ENCODE measurements around the gene HSBP1L1. TPM values are rescaled to one million over a fixed set of nuclear protein-coding genes. Genes with fewer than 3 reads are reported as not detected.
A peak's percentile ranks its signal among the peaks of the same experiment; 100 is the strongest.

The HSBP1L1 gene
- total RNA-seq (2014; rRNA removed; shearing (Covaris generic)): 16.9 and 26.2 TPM in 2 replicates

DNA sequence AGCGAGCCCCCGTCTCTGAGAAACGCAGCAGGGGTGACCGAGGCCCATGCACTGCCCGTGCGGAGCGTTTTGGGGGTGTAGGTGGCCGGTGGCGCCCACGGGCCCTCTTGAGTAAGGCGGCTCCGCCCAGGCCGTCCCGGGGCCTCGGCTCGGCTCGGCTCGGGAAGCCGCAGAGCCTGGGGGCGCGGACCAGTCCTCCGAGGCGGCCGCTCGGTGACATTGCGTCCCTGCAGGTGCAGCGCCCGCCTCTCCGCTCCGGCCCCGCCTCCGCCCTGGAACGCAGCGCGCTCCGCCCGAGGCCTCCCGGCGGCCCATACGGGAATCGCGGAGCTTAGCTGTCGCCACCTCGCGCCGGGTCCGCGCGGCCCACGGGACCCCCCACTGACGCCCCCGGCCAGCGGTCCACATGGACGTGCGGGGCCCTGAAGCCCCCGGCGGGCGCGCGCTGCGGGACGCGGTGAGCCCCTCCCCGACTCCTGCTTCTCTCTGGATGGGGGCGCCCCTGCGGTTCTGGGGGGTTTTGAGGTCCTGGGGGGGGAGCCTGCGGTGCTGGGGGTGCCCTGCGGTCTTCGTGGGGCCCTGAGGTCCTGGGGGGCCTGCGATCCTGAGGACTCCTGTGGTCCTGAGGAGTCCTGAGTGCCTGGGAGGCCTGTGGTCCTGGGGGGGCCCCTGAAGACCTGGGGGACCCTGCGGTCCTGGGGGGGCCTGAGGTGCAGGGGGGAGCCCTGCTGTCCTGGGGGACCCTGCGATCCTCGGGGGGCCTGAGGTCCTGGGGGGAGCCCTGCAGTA, at the start of gene HSBP1L1:
Gene HSBP1L1 (plus strand): TSS at position 314 of the 789 bp plus-strand sequence. CDS start 93 bp downstream, at position 407.
- peak; percentile 53 for DNase-seq (ENCODE audit: low spot score)

DNA sequence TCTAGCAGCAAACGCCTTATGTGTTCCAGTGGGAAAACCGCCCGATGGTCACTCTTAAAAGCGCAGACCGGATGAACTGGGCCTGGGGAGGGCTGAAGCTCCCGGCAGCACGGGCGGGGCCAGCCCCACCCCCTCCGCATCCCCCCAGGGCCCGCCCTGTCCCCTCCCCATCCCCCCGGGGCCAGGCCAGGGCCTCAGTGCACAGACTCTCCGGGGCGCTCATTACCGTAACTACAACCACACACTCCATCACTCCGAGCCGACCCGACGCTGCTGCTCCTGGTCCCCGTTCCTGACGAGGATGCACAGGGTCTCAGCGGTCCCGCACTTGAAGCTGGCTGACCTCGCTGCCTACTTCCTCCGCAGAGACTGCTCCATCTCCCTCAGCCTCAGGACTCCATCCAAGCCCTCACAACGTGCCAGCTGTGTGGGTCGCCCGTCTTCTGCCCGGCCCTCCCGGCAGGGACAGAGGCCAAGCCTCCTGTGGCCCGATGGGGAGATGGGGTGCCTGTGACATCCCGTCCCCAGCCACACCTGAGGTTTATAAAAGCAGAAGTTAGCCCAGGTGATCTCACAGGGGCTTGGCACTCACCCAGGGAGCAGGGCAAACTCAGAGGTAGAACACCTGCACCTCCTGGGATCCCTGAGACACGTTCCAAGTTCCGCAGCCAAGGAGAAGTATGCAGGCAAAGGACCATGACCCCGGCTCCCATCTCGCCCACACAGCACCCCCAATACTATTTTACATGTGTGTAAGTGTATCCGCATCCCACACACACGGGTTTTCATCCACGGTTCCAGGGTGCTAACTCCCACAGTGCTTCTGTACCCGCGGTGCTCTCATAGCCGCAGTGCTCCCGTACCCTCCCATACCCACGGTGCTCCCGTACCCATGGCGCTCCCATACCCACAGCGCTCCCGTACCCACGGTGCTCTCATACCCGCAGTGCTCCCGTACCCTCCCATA, 49.0 kb upstream of the HSBP1L1 start:
- no peak for DNase-seq (ENCODE audit: low spot score)

DNA sequence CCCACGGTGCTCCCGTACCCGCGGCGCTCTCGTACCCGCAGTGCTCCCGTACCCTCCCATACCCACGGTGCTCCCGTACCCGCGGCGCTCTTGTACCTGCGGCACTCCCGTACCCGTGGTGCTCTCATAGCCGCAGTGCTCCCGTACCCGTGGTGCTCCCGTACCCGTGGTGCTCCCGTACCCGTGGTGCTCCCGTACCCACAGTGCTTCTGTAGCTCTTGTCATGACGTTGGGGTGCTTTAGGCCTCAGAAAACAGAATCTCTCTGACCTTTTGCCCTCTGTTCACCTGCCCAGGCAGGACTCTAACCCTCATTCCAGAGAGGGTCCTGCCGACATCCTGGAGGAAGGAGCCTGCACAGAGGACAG, 48.3 kb upstream of the HSBP1L1 start:
- DNase-seq (ENCODE audit: low spot score): no peak

DNA sequence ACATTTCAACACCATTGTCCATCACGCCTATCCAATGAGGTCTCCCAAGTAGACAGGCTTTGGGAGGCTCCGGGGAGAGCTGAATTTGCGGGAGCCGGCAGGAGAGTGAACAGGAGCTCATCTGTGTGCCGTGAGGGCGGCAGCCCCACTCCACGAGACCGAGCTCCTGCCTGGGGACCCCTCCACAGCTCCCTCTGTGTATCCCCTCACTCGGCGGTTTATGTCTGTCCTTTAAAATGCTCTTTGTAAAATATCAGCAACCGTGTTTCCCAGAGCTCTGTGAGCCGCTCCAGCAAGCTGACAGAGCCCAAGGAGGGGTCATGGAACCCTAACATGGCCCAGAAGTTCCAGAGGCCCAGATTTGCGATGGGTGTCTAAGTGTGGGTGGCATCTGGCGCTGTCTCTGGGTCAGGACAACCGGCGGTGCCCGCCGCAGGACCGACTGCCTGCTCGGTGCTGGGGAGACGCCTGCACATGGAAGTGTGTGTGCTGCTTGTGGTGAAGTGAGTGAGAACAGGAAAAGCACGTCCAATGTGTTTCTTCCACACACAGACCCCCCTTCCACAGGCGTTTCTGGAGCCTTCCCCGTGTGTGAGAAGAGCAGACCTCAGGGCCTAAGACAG, 47.8 kb upstream of the HSBP1L1 start:
- no peak for DNase-seq (ENCODE audit: low spot score)

DNA sequence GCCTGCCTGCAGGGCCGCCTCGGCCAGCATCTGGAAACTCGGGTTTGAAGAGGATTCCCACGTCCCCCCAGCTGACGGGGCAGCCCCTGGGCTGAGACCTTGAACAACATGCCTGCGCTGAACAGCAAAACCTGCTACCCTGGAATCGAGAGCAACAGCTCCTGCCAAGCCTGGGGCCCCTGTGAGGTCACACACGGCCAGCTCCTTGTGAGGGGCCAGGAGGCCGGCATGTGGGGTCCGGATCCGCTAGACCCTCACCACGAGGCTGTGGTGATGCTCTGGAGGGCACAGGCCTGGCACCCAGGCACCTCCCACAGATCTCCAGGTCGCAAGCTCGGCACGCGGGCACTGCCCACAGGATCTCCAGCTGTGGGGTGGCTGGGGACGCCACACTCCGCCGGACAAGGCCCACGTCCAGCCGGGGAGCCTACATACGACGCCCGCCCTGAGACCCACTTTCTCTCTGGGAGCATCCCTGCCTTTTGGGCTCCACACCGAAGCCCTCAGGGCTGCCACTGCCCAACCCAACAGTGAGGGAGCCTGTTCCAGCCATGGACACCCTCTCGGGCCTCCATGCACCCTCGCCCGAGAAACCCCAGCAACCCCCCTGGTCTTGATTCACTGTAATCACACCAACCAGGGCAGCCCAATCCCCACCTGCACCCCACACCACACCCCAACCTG, 47.1 kb upstream of the HSBP1L1 start:
- DNase-seq (ENCODE audit: low spot score): no peak

DNA sequence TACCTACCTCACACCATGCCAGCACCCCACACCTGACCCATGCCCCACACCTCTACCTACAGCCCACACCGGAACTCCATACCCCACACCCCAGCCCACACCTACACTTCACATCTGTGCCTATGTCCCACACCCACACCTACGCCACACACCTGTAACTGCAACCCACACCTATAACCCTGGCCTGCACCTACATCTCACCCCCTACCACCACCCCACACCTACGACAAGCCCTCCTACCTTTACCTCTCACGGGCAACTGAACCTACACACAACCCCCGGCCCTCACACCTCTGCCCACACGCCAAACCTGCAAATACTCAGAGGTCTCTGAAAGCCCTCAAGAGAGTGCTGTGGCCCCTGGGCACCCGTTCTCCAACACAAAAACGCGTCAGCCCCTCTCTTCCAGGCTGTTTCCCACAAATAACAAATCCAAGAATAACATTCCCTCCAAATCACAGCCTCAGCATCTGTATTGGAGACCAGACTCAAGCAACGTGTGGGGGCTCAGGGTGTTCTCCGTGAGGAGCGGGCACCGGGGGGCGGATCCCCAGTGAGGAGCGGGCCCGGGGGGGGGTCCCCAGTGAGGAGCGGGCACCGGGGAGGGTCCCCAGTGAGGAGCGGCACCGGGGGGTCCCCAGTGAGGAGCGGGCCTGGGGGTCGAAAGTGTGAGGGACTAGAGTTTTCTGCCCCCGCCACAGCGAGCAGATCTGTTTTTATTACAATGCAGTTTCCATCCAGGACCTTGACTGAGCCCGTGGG, 46.4 kb upstream of the HSBP1L1 start:
- no peak for DNase-seq (ENCODE audit: low spot score)

DNA sequence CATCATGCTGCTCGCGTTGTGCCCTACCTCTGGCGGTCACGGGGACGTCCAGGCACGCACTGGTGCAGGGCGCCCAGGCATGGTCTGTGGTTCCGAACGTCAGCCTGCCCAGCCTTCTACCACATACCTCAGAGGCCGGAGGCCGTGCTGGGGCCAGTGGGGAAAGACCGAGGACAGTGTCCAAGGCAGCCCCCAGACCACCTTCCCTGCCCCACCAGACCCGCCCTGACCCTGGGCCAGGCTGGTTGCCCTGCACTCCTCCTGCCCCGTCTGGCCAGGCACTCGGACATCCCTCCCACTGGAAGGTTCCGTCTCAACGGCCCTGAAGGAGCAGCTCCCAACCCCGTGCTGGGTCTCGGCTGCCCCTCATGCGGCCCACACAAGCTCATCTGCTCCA, 45.8 kb upstream of the HSBP1L1 start:
- no peak for DNase-seq (ENCODE audit: low spot score)

DNA sequence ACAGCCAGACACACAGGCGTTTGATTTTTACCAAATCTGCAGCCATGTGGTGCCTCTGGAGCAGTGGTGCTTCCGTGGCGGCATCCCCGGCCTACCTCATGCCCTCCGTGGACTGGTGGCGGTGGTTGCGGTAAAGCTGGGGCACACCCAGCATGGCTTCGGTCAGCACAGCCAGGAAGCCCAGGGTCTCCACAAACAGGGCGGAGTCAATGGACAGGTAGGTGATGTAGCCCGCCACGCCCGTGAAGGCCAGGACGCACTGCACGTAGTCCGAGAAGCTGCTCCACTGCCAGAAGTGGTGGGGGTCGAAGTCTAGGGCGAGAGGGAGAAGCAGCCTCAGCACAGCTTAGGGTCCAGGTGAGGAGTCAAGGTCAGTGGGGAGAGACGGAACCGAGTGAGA, 45.4 kb upstream of the HSBP1L1 start:
- DNase-seq (ENCODE audit: low spot score): no peak

DNA sequence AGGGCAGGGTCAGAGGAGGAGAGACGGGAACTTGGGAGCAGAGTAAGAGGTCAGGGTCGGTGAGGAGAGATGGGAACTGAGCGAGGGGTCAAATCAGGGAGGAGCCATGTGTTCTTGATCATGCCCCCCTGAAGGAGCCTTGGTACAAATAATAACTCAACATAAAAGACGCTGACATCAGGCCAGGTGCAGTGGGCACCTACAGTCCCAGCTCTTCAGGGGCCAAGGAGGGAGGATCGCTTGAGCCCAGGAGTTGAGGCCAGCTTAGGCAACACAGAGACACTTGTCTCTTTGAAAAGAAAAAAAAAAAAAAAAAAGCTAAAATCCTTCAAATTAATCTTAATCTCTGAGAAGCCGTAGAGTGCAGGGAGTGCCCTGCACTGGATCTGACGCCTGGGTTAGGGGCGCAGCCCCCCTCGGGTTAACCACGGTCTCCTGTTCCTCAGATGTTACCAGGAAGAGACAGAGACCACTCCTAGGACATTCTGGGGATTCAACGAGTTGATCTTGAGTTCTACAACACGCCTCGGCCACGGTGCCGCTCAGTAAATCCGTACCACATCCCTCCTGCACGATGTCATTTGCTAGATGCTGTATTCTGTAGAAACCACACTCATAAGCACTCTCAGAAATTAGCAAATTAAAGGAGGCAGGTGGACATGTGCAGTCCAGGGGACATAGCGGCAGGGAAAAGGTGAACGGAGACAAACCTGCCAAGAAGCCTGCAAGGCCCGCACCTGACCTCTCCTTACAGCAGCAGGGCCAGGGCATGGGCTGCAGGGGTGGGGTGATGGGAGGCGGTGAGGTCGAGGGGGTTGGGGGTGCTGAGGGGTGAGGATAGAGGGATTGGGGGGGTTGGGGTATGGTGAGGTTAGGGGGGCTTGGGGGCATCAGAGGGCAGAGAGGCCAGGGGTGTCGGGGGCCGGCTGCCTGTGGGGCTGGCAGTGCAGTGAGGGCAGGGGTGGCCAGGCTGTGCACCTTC, 42.2 kb upstream of the HSBP1L1 start:
- no peak for DNase-seq (ENCODE audit: low spot score)

DNA sequence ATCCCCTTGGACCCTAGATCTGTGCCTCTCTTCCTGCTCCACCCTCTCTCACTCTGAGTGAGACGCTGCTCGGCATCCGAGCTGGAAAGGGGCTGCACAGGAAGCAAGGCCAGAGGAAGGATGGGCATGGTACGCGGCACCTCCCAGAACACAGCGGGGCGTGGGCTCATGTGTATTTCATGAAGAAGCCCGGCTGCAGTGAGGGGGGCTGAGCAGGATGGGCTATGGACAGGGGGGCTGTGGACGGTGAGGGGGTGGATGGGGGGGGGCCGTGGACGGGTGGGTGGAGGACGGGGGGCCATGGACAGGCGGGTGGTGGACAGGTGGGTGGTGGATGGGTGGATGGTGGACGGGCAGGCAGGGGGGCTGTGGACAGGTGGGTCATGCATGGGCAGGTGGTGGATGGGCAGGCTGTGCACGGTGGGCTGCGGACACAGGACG, 41.5 kb upstream of the HSBP1L1 start:
- no peak for DNase-seq (ENCODE audit: low spot score)

DNA sequence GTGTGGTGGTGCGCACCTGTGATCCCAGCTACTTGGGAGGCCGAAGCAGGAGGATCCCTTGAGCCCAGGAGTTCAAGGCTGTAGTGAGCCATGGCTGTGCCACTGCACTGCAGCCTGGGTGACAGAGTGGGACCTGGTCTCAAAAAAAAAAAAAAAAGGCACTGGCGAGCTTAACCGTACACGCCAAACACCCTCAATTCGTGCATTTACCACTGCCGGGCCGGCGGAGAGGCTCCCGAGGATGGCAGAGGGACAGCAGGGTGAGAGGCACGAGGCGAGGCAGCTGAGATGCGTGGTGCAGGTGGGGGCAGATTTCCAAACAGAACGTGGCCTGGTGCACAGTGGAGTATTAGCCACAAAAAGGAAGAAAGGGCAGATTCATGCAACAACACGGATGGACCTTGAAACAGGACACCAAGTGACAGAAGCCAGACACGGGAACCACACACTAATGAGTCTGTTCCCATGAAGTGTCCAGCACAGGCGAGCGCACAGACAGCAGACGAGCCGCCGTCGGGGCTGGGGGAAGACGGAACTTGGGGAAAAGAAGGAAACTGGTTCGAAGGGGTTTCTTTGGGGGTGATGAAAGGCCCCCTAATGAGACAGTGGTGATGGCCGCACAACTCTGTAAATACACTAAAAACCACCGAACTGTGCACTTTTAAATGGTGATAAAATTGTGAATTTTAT, 40.4 kb upstream of the HSBP1L1 start:
- DNase-seq (ENCODE audit: low spot score): no peak

DNA sequence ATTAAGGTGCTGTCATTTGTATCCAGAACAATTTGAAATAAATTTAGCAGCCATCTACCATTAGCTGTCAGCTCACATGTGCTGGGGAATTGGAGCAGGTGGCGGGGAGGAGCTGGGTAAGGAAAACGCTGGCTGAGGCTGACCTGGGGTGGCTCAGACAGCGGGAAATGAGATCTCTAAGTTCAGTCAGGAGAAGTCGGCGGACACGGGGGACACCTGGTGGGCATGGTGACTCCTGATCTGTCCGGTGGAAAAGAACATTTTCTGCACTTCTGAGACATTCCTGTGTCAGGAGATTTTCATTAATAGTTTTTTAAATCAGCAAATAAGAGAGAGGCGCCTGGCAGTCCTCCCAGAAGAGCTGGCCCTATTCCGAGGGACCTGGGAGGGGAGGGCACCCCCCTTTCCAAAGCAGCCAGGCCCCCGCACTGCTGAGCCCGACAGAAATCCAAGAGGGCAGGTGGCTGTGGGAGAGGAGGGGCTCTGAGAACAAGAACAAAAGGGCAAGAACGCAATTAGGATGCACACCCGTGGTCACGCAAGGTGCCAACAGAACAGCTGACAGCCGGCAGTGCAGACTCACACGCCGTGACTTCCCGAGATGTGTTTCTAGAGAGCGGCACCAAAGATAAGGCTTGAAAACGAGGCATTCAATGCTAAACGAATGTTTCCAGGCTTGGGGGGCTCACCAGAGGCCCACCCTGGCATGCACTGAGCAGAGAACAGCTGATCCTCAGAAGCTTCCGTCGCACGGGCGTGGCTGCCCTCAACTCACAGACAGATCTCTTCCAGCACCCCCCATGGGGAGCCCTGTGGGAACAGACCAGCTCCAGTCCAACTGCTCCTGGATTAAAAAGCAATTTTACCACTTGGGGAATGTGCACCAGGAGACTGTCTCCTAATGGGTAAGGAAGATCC, 39.4 kb upstream of the HSBP1L1 start:
- DNase-seq (ENCODE audit: low spot score): no peak

DNA sequence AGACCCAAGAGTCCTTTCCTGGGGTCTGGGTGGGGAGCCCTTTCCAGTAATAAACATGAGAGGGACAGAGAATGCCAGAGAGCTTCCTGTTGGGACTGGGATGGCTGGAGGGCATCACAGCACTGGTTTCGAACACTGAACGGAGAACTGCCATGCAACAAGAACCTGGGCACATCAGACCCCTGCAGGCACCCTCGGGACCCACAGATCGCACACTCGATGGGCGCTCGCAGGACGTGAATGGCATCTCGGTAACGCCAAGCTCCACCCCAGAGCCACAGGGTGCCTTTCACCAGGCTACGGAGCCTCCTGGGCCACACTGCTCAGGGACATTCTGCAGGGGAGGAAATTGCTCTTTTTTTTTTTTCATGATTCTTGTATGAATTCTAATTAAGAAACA, 38.1 kb upstream of the HSBP1L1 start:
- DNase-seq (ENCODE audit: low spot score): no peak

DNA sequence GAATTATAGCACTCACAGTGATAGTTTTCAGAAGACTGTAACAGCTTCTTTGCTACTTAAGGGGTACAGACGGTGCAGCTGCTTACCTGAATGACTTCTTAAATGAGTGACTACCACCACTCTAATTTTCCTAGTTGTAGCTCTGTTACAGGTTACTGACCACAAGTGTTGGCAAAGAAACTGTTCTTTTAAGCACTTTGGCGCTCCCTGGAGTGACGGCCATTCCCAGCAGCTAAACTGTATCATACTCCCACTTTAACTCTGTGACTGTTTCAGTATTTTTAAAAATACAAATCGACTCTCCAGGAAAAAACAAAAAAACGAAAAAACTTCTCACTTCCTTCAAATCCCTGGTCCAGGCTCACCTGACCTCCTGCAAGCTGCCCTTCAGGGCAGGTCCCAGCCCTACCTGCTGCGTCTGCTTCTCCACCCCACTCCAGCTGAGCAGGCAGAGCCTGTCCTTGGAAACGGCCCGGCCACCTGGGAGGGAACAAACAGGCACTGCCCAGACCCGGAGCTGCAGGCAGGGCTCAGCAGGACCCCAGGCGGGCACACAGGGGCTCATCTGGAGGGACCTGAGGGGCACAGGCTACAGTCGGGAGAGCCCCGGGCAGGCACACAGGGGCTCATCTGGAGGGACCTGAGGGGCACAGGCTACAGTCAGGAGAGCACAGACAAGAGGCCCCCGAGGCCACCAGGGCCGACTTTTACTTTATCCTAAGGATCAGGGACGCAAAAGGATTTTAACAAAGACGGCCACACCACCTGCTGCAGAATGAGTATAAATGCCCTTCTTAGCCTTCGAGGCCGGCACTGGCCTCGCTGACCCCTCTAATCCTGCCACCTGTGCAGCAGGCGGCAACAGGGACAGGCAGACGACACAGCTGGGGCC, 37.5 kb upstream of the HSBP1L1 start:
- DNase-seq (ENCODE audit: low spot score): no peak

DNA sequence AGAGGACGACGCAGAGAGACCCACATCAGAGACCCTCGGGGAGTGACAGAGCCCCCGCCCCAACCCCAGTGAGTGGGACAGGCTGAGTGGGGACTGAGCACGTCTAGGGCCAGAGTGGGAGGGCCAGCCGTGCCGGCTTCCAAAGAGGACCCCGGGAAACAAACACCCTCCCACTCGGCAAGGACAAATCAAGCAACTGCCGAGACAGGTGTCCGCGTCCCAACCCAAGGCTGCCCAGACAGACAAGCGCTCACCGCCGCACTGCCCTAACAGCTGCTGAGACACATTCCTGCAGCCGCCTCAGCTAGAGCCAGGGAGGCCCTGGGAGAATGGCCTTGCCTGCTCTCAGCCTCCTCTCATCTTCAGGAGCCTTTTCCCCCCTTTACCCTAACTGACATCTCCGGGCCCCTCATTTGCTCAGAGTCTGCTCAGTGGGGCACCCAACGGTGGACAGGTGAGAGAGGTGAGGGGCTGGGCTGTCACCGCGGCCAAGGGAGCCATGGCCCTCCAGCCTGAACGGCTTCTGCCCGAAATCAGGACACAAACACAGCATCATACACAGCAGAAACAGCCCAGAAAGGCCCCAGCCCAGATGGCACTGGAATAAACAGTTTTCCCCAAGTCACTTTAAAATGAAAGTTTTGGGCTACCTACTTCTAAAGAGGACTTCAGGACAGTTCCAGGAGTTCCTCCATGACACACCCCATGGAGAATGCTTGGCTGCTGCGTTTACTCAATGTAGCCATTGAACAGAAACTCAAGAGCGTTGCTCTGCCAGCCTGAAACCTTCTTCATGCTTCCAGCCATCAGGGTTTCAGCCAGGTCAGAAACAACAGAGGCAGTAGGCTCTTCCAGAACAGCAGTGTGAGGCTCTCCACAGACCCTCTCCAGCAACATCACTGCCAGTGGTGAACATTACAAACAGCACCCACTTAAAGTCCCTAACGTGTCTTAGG, 36.6 kb upstream of the HSBP1L1 start:
- DNase-seq (ENCODE audit: low spot score): no peak

DNA sequence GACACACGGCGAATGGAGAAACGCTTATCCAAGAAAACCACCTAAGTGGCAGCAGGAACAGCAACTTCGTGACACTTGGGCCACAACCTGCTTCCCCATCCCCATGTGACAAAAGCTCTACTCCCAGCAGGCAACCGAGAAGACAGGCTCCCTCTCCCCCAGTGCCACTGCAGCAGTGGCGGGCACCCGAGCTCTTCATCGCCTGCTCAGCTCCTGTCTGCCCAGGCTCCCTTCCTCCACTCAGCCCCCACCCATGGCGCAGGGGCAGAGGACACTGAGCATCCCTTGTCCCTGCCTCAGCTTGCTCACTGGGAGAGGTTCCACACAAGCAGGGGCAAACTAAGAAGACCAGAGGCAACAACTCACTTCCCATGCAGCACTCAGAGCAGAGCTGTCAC, 35.9 kb upstream of the HSBP1L1 start:
- DNase-seq (ENCODE audit: low spot score): no peak

Data from H4 (cell line).